ENCODE measurements around the gene ALDH1A1. TPM values are rescaled to one million over a fixed set of nuclear protein-coding genes. Genes with fewer than 3 reads are reported as not detected.

ALDH1A1 gene
- total and polyA plus RNA-seq, 2 experiments from 2014 or later, result not detected

GRCh38 chr9:72921888-72922654, 30.8 kb downstream of the ALDH1A1 start:
- Histone ChIP-seq H3K9ac (no peak overlapping the region), H4K20me1 (ENCODE audit: insufficient read depth) (no peaks in the 10 kb centered on the region), H3K9me2 (ENCODE audit: insufficient read depth) (no peaks in the 10 kb centered on the region), H3K36me3 (ENCODE audit: low read depth) (no peaks in the 10 kb centered on the region), H3K9me3 (ENCODE audit: low read depth) (no peaks in the 10 kb centered on the region), H3K4me2 (ENCODE audit: unreplicated experiment) (no peak overlapping the region), H3K4me1 (ENCODE audit: insufficient read depth) (no peaks in the 10 kb centered on the region), H3F3A (ENCODE audit: insufficient read depth) (no peaks in the 10 kb centered on the region), H3K27me3 (replicated peaks; ENCODE audit: insufficient read depth) (no peaks in the 10 kb centered on the region), H3K79me2 (ENCODE audit: insufficient read depth) (no peaks in the 10 kb centered on the region), H3K4me3 (no peak overlapping the region), H2AFZ (no peak overlapping the region), H3K27ac (no peak overlapping the region)
- DNase-seq, result no peak
- WGBS, 2 experiments (ENCODE audit: low coverage in 1 of 2, low lambda C conversion rate in 2 of 2, missing lambda C conversion rate in 2 of 2), result 74 to 78% methylated on average over 5 of the region's 5 CpGs
- no peak for TF ChIP-seq EZH2 (IDR thresholded peaks at IDR 0.05; ENCODE audit: insufficient read depth, poor library complexity, severe bottlenecking)
- TF ChIP-seq EZH2phosphoT487 (IDR thresholded peaks at IDR 0.05; ENCODE audit: insufficient read depth, low read depth), result no peak
- in situ Hi-C loops (cut with MboI), result no loop called here

- H3K9me3 ChIP-seq (ENCODE audit: low read depth), result no peaks in the 10 kb centered on the region
- in situ Hi-C loops (cut with MboI), result no loop called here
- no peaks in the 10 kb centered on the region for H3K27me3 ChIP-seq (replicated peaks; ENCODE audit: insufficient read depth)
- 85 to 87% methylated on average over 4 of the region's 4 CpGs for WGBS, 2 experiments (ENCODE audit: low coverage in 1 of 2, low lambda C conversion rate in 2 of 2, missing lambda C conversion rate in 2 of 2)
- no peaks in the 10 kb centered on the region for H3K36me3 ChIP-seq (ENCODE audit: low read depth)
- H3K79me2 ChIP-seq (ENCODE audit: insufficient read depth), result no peaks in the 10 kb centered on the region
- no peak overlapping the region for H3K9ac ChIP-seq
- no peaks in the 10 kb centered on the region for H3F3A ChIP-seq (ENCODE audit: insufficient read depth)
- H2AFZ ChIP-seq, result no peak overlapping the region
- no peak for DNase-seq
- H3K27ac ChIP-seq, result no peak overlapping the region
- TF ChIP-seq EZH2 (IDR thresholded peaks at IDR 0.05; ENCODE audit: insufficient read depth, poor library complexity, severe bottlenecking) (no peak), EZH2phosphoT487 (IDR thresholded peaks at IDR 0.05; ENCODE audit: insufficient read depth, low read depth) (no peak)
- no peak overlapping the region for H3K4me2 ChIP-seq (ENCODE audit: unreplicated experiment)
- H3K4me1 ChIP-seq (ENCODE audit: insufficient read depth), result no peaks in the 10 kb centered on the region
- no peaks in the 10 kb centered on the region for H3K9me2 ChIP-seq (ENCODE audit: insufficient read depth)
- no peaks in the 10 kb centered on the region for H4K20me1 ChIP-seq (ENCODE audit: insufficient read depth)
- H3K4me3 ChIP-seq, result no peak overlapping the region
Measured at GRCh38 chr9:72919246-72919945, 33.5 kb downstream of the ALDH1A1 start.

GRCh38 chr9:72917892-72918509, 34.9 kb downstream of the ALDH1A1 start:
- H4K20me1 ChIP-seq (ENCODE audit: insufficient read depth), result no peaks in the 10 kb centered on the region
- WGBS, 2 experiments (ENCODE audit: low coverage in 1 of 2, low lambda C conversion rate in 2 of 2, missing lambda C conversion rate in 2 of 2), result 20 to 40% methylated on average over 1 of the region's 1 CpG

GRCh38 chr9:72915659-72916058, 37.2 kb downstream of the ALDH1A1 start:
- no peaks in the 10 kb centered on the region for H4K20me1 ChIP-seq (ENCODE audit: insufficient read depth)
- H3K4me2 ChIP-seq (ENCODE audit: unreplicated experiment), result no peak overlapping the region
- H2AFZ ChIP-seq, result no peak overlapping the region
- H3K9ac ChIP-seq, result no peak overlapping the region
- no peaks in the 10 kb centered on the region for H3K9me3 ChIP-seq (ENCODE audit: low read depth)
- WGBS, 2 experiments (ENCODE audit: low coverage in 1 of 2, low lambda C conversion rate in 2 of 2, missing lambda C conversion rate in 2 of 2), result 67 to 71% methylated on average over 5 of the region's 5 CpGs
- TF ChIP-seq EZH2 (IDR thresholded peaks at IDR 0.05; ENCODE audit: insufficient read depth, poor library complexity, severe bottlenecking) (no peak), EZH2phosphoT487 (IDR thresholded peaks at IDR 0.05; ENCODE audit: insufficient read depth, low read depth) (no peak)
- H3K4me3 ChIP-seq, result no peak overlapping the region
- H3F3A ChIP-seq (ENCODE audit: insufficient read depth), result no peaks in the 10 kb centered on the region
- no peaks in the 10 kb centered on the region for H3K27me3 ChIP-seq (replicated peaks; ENCODE audit: insufficient read depth)
- no peaks in the 10 kb centered on the region for H3K36me3 ChIP-seq (ENCODE audit: low read depth)
- no peaks in the 10 kb centered on the region for H3K4me1 ChIP-seq (ENCODE audit: insufficient read depth)
- in situ Hi-C loops (cut with MboI), result no loop called here
- no peaks in the 10 kb centered on the region for H3K79me2 ChIP-seq (ENCODE audit: insufficient read depth)
- no peaks in the 10 kb centered on the region for H3K9me2 ChIP-seq (ENCODE audit: insufficient read depth)
- no peak for DNase-seq
- H3K27ac ChIP-seq, result no peak overlapping the region

More at GRCh38 chr9:72917892-72918509, 34.9 kb downstream of the ALDH1A1 start:
- H3F3A ChIP-seq (ENCODE audit: insufficient read depth), result no peaks in the 10 kb centered on the region
- H2AFZ ChIP-seq, result no peak overlapping the region
- no peaks in the 10 kb centered on the region for H3K4me1 ChIP-seq (ENCODE audit: insufficient read depth)
- no peaks in the 10 kb centered on the region for H3K36me3 ChIP-seq (ENCODE audit: low read depth)
- H3K9me2 ChIP-seq (ENCODE audit: insufficient read depth), result no peaks in the 10 kb centered on the region
- in situ Hi-C loops (cut with MboI), result no loop called here
- H3K4me2 ChIP-seq (ENCODE audit: unreplicated experiment), result no peak overlapping the region
- no peak for TF ChIP-seq EZH2 (IDR thresholded peaks at IDR 0.05; ENCODE audit: insufficient read depth, poor library complexity, severe bottlenecking)
- no peak for TF ChIP-seq EZH2phosphoT487 (IDR thresholded peaks at IDR 0.05; ENCODE audit: insufficient read depth, low read depth)
- H3K9ac ChIP-seq, result no peak overlapping the region
- no peaks in the 10 kb centered on the region for H3K27me3 ChIP-seq (replicated peaks; ENCODE audit: insufficient read depth)
- H3K27ac ChIP-seq, result no peak overlapping the region
- no peaks in the 10 kb centered on the region for H3K9me3 ChIP-seq (ENCODE audit: low read depth)
- H3K4me3 ChIP-seq, result no peak overlapping the region
- H3K79me2 ChIP-seq (ENCODE audit: insufficient read depth), result no peaks in the 10 kb centered on the region
- no peak for DNase-seq

Data from GM23248 (cell line).